ENCODE measurements around the gene DNM1L.

DNM1L gene

GRCh38 chr12:32706335-32707024 lies 27.4 kb downstream of the DNM1L start:
- Histone ChIP-seq H4K20me1 (ENCODE audit: insufficient read depth, low read length) (no peaks in the 10 kb centered on the region), H3K4me1 (ENCODE audit: insufficient read depth, low read length) (no peaks in the 10 kb centered on the region), H3K27ac (ENCODE audit: low read length) (no peak overlapping the region), H3K9me3 (ENCODE audit: insufficient read depth, low read length, severe bottlenecking) (no peaks in the 10 kb centered on the region), H3K36me3 (ENCODE audit: insufficient read depth, low read length) (peaks cover 56% of the 10 kb centered on the region), H3K4me3 (ENCODE audit: low read depth in 1 of 2, low read length in 2 of 2) (no peak overlapping the region), H3K79me2 (ENCODE audit: insufficient read depth, low read length) (peaks cover 11% of the 10 kb centered on the region), H3K27me3 (ENCODE audit: insufficient read depth, low read length, poor library complexity) (no peaks in the 10 kb centered on the region), H3K9ac (ENCODE audit: low read depth, low read length) (no peak overlapping the region), H3K4me2 (ENCODE audit: insufficient read depth, low read length) (no peak overlapping the region), H2AFZ (ENCODE audit: low read depth, low read length) (no peak overlapping the region)
- no peak for ATAC-seq (ENCODE audit: insufficient read depth, low read depth)
- no peak for DNase-seq
- TF ChIP-seq CTCF (IDR thresholded peaks at IDR 0.05; ENCODE audit: borderline replicate concordance, extremely low read depth, low read length, poor library complexity, severe bottlenecking) (no peak), EZH2 (IDR thresholded peaks at IDR 0.05; ENCODE audit: borderline replicate concordance, low read depth, low read length, severe bottlenecking) (no peak)

- H3K9ac ChIP-seq (ENCODE audit: low read depth, low read length), result no peak overlapping the region
- H3K4me3 ChIP-seq (ENCODE audit: low read depth in 1 of 2, low read length in 2 of 2), result no peak overlapping the region
- no peaks in the 10 kb centered on the region for H3K27me3 ChIP-seq (ENCODE audit: insufficient read depth, low read length, poor library complexity)
- DNase-seq, result no peak
- no peaks in the 10 kb centered on the region for H3K4me1 ChIP-seq (ENCODE audit: insufficient read depth, low read length)
- H3K27ac ChIP-seq (ENCODE audit: low read length), result no peak overlapping the region
- peaks cover 65% of the 10 kb centered on the region for H3K36me3 ChIP-seq (ENCODE audit: insufficient read depth, low read length)
- H3K9me3 ChIP-seq (ENCODE audit: insufficient read depth, low read length, severe bottlenecking), result no peaks in the 10 kb centered on the region
- no peaks in the 10 kb centered on the region for H4K20me1 ChIP-seq (ENCODE audit: insufficient read depth, low read length)
- no peak overlapping the region for H3K4me2 ChIP-seq (ENCODE audit: insufficient read depth, low read length)
- ATAC-seq (ENCODE audit: insufficient read depth, low read depth), result no peak
- no peak overlapping the region for H2AFZ ChIP-seq (ENCODE audit: low read depth, low read length)
- TF ChIP-seq CTCF (IDR thresholded peaks at IDR 0.05; ENCODE audit: borderline replicate concordance, extremely low read depth, low read length, poor library complexity, severe bottlenecking), result no peak
- TF ChIP-seq EZH2 (IDR thresholded peaks at IDR 0.05; ENCODE audit: borderline replicate concordance, low read depth, low read length, severe bottlenecking), result no peak
- H3K79me2 ChIP-seq (ENCODE audit: insufficient read depth, low read length), result 0 out of 2 replicates have a peak, but pooled peaks cover 11% of the 10 kb centered on the region
These were observed 29.8 kb downstream of the DNM1L start for GRCh38 chr12:32708926-32709325.

- Histone ChIP-seq H3K79me2 (ENCODE audit: insufficient read depth, low read length) (no peaks in the 10 kb centered on the region), H3K27ac (ENCODE audit: low read length) (no peak overlapping the region), H3K4me3 (ENCODE audit: low read depth in 1 of 2, low read length in 2 of 2) (no peak overlapping the region), H2AFZ (ENCODE audit: low read depth, low read length) (no peak overlapping the region), H3K27me3 (ENCODE audit: insufficient read depth, low read length, poor library complexity) (no peaks in the 10 kb centered on the region), H3K9me3 (ENCODE audit: insufficient read depth, low read length, severe bottlenecking) (no peaks in the 10 kb centered on the region), H4K20me1 (ENCODE audit: insufficient read depth, low read length) (no peaks in the 10 kb centered on the region), H3K9ac (ENCODE audit: low read depth, low read length) (no peak overlapping the region), H3K36me3 (ENCODE audit: insufficient read depth, low read length) (peaks cover 59% of the 10 kb centered on the region), H3K4me1 (ENCODE audit: insufficient read depth, low read length) (no peaks in the 10 kb centered on the region), H3K4me2 (ENCODE audit: insufficient read depth, low read length) (no peak overlapping the region)
- TF ChIP-seq EZH2 (IDR thresholded peaks at IDR 0.05; ENCODE audit: borderline replicate concordance, low read depth, low read length, severe bottlenecking) (no peak), CTCF (IDR thresholded peaks at IDR 0.05; ENCODE audit: borderline replicate concordance, extremely low read depth, low read length, poor library complexity, severe bottlenecking) (no peak)
- DNase-seq (no peak), ATAC-seq (ENCODE audit: insufficient read depth, low read depth) (no peak)
These were observed 35.7 kb downstream of the DNM1L start for GRCh38 chr12:32714772-32715171.

All from DND-41 (cell line).